Endothelial cell (in vitro differentiated cells): ENCODE results near the gene NWD2. TPM values are rescaled to one million over a fixed set of nuclear protein-coding genes. Genes with fewer than 3 reads are reported as not detected.

Experiments used
- DNase-seq: peaks from one replicate; pipeline ENCODE4 v3.0.0; 2021; ENCODE audit warnings: low spot score
- H3K27ac Mint-ChIP-seq: one replicate; pipeline ENCODE4 v1.8.0; 2021; ENCODE audit warnings: mixed read lengths, inconsistent platforms; ENCODE audit not compliant: unreplicated experiment
- H3K27me3 Mint-ChIP-seq: one replicate; pipeline ENCODE4 v1.8.0; 2021; ENCODE audit warnings: mild to moderate bottlenecking, moderate library complexity, mixed read lengths, inconsistent platforms; ENCODE audit not compliant: unreplicated experiment
- H3K36me3 Mint-ChIP-seq: one replicate; pipeline ENCODE4 v1.8.0; 2021; ENCODE audit warnings: mild to moderate bottlenecking, low read depth, mixed read lengths, inconsistent platforms; ENCODE audit not compliant: unreplicated experiment
- H3K4me1 Mint-ChIP-seq: one replicate; pipeline ENCODE4 v1.8.0; 2021; ENCODE audit warnings: mild to moderate bottlenecking, mixed read lengths, inconsistent platforms; ENCODE audit not compliant: unreplicated experiment
- H3K4me3 Mint-ChIP-seq: one replicate; pipeline ENCODE4 v1.8.0; 2021; ENCODE audit warnings: mild to moderate bottlenecking, mixed read lengths, inconsistent platforms; ENCODE audit not compliant: unreplicated experiment
- H3K9me3 Mint-ChIP-seq: one replicate; pipeline ENCODE4 v1.8.0; 2021; ENCODE audit warnings: mixed read lengths, inconsistent platforms; ENCODE audit not compliant: unreplicated experiment
- total RNA-seq: library from RNA; stranded (reverse); fragmentation: NEBNext Ultra II Directional; extraction: Animal tissue kit (Norgen Biotek cat#: 25700); gene quantifications from one replicate; pipeline ENCODE4 v1.2.1, GENCODE V29; 2021; ENCODE audit not compliant: unreplicated experiment
- TF ChIP-seq, protein P1 (sequence below): fragments of 200-600 bp; sonication (generic); IDR thresholded peaks from one replicate; pipeline ENCODE4 v1.5.0; 2021; ENCODE audit warnings: antibody characterized with exemption; ENCODE audit not compliant: unreplicated experiment

The NWD2 gene
- total RNA-seq, 1 donor from 2014 or later: not detected

- Mint-ChIP-seq H3K27ac (no peak overlapping the region), H3K9me3 (no peaks in the 10 kb centered on the region), H3K4me3 (no peak overlapping the region), H3K4me1 (no peaks in the 10 kb centered on the region), H3K27me3 (no peaks in the 10 kb centered on the region), H3K36me3 (no peaks in the 10 kb centered on the region)
- TF ChIP-seq, protein P1, sequence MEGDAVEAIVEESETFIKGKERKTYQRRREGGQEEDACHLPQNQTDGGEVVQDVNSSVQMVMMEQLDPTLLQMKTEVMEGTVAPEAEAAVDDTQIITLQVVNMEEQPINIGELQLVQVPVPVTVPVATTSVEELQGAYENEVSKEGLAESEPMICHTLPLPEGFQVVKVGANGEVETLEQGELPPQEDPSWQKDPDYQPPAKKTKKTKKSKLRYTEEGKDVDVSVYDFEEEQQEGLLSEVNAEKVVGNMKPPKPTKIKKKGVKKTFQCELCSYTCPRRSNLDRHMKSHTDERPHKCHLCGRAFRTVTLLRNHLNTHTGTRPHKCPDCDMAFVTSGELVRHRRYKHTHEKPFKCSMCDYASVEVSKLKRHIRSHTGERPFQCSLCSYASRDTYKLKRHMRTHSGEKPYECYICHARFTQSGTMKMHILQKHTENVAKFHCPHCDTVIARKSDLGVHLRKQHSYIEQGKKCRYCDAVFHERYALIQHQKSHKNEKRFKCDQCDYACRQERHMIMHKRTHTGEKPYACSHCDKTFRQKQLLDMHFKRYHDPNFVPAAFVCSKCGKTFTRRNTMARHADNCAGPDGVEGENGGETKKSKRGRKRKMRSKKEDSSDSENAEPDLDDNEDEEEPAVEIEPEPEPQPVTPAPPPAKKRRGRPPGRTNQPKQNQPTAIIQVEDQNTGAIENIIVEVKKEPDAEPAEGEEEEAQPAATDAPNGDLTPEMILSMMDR: no peak
- no peak for DNase-seq
Measured at GRCh38 chr4:37219242-37219641, 25.3 kb upstream of the NWD2 start.

GRCh38 chr4:37219990-37220389 is 24.6 kb upstream of the NWD2 start:
- Mint-ChIP-seq H3K4me1 (no peaks in the 10 kb centered on the region), H3K9me3 (no peaks in the 10 kb centered on the region), H3K36me3 (no peaks in the 10 kb centered on the region), H3K27me3 (no peaks in the 10 kb centered on the region), H3K4me3 (no peak overlapping the region), H3K27ac (no peak overlapping the region)
- TF ChIP-seq, protein P1: no peak
- DNase-seq: no peak

DNA sequence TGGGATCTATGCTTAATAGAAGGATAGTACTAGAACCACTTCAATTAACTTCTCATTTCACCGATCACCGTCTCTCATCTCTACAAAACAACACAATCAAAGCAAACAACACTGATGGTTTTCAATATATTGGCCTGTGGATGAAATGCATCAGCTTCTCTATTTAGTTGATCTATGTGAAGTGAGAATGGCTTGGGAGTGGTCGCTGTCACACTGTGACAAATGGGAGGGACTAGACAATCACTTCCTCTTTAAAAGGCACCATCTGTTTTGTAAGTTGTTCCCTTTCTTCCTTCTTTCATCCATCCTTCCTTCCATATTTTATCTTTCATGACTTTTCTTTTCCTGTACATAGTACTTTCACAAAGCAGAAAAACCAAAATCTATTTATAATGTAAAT is 23.9 kb upstream of the NWD2 start:
- no peak for DNase-seq
- no peaks in the 10 kb centered on the region for H3K36me3 Mint-ChIP-seq
- TF ChIP-seq, protein P1: no peak
- no peak overlapping the region for H3K27ac Mint-ChIP-seq
- H3K4me1 Mint-ChIP-seq: no peaks in the 10 kb centered on the region
- no peak overlapping the region for H3K4me3 Mint-ChIP-seq
- no peaks in the 10 kb centered on the region for H3K27me3 Mint-ChIP-seq
- no peaks in the 10 kb centered on the region for H3K9me3 Mint-ChIP-seq

DNA sequence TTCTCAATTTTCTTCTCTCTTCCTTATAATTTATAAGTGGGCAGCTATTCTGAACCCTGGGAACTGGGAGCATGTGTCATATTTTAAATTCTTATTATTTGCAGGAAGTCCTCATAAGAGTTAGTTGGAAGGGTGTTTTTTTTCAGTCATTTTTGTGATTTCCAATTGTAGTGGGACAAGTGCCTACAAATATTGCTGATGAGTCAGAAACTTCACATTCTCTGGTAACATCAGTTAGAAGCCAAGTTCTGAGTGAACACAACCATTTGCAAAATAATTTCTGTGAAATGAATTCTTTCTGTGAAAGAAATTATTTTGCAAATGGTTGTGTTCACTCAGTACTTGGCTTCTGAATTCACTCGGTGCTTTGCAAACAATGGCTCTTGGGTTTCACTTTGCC is 20.8 kb upstream of the NWD2 start:
- H3K27ac Mint-ChIP-seq: no peak overlapping the region
- TF ChIP-seq, protein P1: no peak
- no peaks in the 10 kb centered on the region for H3K36me3 Mint-ChIP-seq
- no peaks in the 10 kb centered on the region for H3K9me3 Mint-ChIP-seq
- no peak for DNase-seq
- no peaks in the 10 kb centered on the region for H3K4me1 Mint-ChIP-seq
- no peak overlapping the region for H3K4me3 Mint-ChIP-seq
- H3K27me3 Mint-ChIP-seq: peaks cover 6% of the 10 kb centered on the region

- TF ChIP-seq, protein P1: no peak
- Mint-ChIP-seq H3K27me3 (peaks cover 6% of the 10 kb centered on the region), H3K27ac (no peak overlapping the region), H3K4me1 (no peaks in the 10 kb centered on the region), H3K9me3 (no peaks in the 10 kb centered on the region), H3K4me3 (no peak overlapping the region), H3K36me3 (no peaks in the 10 kb centered on the region)
- no peak for DNase-seq
Measured at GRCh38 chr4:37224854-37225253, 19.7 kb upstream of the NWD2 start.
